Stimulated activated CD8-positive, alpha-beta memory T cell treated with anti-CD3 and anti-CD28 coated beads, Interleukin-12 subunit alpha, Interleukin-12 subunit beta, amount 100 ng/mL, for 4 hours (primary cell): ENCODE results near the gene MRM3.
A peak's percentile ranks its signal among the peaks of the same experiment; 100 is the strongest.
"Not testable (repeated sequence)": the region's sequence is repeated elsewhere in the genome, so short reads cannot be mapped to it uniquely, and the experiment has no call there.

Experiments used
- DNase-seq: peaks from one replicate; pipeline ENCODE4 v3.0.0-alpha.2; 2020; ENCODE audit warnings: low read depth

Gene MRM3, protein sequence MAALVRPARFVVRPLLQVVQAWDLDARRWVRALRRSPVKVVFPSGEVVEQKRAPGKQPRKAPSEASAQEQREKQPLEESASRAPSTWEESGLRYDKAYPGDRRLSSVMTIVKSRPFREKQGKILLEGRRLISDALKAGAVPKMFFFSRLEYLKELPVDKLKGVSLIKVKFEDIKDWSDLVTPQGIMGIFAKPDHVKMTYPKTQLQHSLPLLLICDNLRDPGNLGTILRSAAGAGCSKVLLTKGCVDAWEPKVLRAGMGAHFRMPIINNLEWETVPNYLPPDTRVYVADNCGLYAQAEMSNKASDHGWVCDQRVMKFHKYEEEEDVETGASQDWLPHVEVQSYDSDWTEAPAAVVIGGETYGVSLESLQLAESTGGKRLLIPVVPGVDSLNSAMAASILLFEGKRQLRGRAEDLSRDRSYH

GRCh38 chr17:781805-782731, at the start of gene MRM3, which contains the start of gene GLOD4:
MRM3 (plus strand) TSS chr17:782353; CDS start chr17:782379, 26 bp downstream.
GLOD4 (minus strand) TSS chr17:782280; CDS start chr17:782255, 25 bp downstream.
- DNase-seq: peak; percentile 95

GRCh38 chr17:732902-733720, 49.0 kb upstream of the MRM3 start:
- DNase-seq: peak; percentile 17

DNA sequence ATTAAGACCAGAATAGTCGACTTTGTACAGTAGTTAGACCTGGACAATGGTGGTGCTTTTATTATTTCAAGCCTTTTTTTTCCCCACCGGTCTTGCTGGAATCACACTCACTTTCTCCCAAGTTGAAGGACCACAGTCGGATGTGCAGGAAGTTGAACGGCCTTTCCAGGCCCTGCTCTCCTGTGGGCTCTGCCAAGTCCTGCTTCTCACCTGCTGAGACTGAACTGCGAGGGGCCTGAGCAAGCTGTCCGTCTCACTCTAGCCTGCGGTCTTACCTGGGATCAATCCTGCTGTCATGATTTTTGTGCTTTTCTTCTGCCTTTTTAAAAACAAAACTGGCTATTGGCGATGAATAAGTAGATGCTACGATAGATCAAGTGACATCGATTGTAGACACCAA, 48.4 kb upstream of the MRM3 start:
- no peak for DNase-seq

DNA sequence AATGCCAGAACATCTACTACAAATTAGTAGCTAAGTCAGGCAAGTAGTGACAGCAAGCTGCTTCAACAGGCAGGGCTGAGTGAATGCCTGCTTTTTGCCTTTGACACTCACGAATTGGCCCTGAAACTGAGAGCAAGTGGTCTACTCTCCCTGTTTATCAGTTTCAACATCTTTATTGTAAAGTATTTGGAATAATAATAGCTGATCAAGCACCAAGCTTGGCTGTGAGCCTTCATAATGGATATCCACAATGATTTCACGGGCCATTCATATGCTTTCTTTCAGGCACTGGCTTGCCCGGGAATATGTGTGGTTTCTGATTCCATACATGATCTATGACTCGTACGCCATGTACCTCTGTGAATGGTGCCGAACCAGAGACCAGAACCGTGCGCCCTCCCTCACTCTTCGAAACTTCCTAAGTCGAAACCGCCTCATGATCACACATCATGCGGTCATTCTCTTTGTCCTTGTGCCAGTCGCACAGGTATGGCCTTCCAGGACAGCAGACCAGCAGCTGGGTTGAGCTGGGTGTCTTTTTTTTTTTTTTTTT, 44.5 kb upstream of the MRM3 start:
- no peak for DNase-seq

DNA sequence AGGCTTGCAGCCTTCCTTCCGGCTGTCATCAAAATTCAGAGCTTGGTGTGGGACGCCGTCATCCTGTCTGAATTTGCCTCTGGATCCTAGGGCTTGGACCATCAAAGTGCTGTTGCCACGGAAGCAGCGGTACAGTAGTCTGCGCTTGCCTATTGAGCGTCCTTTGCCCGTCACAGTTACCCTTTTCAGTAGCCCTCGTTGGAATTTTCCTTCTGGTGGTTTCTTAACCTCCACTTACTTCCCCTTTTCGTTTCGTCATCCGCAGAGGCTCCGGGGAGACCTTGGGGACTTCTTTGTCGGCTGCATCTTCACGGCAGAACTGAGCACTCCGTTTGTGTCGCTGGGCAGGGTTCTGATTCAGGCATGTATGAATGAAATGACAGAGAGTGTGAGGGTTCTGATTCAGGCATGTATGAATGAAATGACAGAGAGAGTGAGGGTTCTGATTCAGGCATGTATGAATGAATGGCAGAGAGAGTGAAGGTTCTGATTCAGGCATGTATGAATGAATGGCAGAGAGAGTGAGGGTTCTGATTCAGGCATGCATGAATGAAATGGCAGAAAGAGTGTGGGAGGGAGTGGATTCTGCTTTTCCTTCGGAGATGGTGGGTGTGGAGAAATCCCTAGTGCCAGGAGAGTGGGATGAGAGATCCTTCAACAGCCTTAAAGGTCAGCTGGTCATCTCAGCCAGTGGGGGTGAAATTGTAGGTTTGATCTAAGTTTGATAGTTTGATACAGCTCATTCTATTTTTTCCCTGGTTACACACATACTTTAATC, 41.7 kb upstream of the MRM3 start:
- no peak for DNase-seq

DNA sequence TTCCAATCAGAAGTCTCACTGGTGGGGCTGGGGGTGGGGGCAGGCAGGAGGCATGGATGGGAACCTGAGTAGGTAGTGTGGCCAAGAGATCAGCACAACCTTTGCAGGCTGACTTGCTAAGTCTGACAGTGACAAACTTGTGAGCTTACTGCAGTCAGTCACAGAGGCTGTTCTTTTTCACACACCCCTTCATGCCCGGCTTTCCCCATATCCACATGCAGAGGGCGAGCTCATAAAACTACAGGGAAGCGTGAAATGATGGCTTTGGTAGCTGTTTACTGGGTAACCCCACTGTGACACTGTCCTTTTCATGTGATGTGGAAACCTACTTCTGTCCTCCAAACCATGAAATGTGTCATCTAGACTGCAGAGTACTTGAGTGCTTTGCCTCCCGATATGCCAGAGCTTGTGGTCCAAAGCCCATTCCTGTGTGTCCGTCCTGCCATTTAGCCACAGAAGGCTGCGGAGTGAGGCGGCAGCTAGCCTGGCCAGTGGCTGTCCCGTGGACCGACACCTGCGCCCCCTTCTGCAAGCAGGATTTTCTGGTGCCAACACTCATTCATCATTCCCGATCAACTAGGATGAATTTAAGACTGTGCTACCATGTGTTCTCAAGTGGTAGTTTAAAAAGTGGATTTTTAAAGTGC, 39.9 kb upstream of the MRM3 start:
- DNase-seq: no peak

- DNase-seq: no peak
Observed at GRCh38 chr17:743139-743538, 39.0 kb upstream of the MRM3 start.

GRCh38 chr17:744937-745336, 37.2 kb upstream of the MRM3 start:
- DNase-seq: no peak

GRCh38 chr17:745406-745805, 36.7 kb upstream of the MRM3 start:
- no peak for DNase-seq

DNA sequence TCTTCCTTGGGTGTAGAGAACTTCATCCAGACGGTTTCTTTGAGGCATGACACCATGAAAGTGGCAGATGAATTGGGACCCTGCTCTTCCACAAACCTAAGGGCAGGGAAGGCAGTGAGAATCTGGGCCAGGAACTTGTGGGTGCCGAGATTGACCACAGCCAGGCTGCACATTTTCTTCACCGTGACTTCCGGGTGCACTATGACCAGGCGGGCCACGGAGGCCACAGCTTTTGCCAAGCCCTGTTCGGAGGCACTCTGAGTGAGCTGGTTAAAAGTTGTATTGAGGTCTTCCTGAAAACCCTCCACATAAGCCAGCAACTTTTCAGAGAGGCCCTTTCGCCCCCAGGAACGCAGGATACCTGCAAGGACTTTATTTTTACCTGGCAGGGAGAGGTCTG, 36.0 kb upstream of the MRM3 start:
- no peak for DNase-seq

DNA sequence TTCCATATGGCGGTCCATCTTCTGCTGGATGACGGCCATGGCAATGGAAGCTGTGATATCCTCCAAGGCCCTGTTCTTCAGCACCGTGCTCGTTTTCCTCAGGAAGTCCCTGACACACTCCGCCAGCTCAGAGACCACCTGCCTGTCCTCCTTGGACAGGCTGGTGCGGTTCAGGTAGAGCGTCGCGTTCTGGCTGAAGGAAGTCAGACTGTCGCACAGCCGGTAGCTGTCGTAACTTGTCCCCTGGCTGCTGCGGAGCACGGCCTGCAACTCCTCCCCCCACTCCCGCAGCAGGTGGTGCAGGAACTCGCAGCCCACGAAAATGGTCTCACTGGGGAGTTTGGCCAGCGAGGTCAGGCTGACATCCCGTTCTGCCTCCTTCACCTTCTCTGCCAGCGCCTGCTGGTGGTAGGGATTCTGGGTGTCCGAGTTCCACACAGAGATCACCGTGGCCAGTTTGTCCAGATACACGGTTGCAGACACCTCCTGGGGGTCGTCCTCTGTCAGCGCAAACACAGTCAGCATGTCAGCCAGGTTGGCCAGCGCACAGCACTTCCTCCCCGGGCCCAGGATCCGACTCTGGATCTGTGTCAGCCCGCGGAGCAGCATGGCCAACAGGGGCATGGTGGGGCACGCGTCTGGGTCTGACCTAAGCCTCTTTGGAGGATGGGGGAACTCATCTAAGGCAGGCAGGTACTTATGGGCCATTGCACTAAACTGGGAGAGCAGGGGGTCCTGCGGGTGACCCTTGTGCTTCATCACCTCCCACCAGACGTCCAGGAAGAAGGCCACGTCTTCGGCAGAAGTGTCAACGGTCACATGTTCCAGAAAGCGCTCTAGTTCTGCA, 35.1 kb upstream of the MRM3 start:
- DNase-seq: no peak

DNA sequence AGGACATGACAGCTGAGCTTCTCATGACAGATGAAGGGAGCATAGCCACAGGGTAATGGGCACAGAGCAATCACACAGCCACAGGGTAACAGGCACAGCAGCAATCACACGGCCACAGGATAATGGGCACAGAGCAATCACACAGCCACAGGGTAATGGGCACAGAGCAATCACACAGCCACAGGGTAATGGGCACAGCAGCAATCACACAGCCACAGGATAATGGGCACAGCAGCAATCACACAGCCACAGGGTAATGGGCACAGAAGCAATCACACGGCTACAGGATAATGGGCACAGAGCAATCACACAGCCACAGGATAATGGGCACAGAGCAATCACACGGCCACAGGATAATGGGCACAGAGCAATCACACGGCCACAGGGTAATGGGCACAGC, 33.5 kb upstream of the MRM3 start:
- not testable (repeated sequence) for DNase-seq

DNA sequence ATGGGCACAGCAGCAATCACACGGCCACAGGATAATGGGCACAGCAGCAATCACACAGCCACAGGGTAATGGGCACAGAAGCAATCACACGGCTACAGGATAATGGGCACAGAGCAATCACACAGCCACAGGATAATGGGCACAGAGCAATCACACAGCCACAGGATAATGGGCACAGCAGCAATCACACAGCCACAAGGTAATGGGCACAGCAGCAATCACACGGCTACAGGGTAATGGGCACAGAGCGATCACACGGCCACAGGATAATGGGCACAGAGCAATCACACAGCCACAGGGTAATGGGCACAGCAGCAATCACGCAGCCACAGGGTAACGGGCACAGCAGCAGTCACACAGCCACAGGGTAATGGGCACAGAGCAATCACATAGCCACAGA, 32.8 kb upstream of the MRM3 start:
- DNase-seq: not testable (repeated sequence)

DNA sequence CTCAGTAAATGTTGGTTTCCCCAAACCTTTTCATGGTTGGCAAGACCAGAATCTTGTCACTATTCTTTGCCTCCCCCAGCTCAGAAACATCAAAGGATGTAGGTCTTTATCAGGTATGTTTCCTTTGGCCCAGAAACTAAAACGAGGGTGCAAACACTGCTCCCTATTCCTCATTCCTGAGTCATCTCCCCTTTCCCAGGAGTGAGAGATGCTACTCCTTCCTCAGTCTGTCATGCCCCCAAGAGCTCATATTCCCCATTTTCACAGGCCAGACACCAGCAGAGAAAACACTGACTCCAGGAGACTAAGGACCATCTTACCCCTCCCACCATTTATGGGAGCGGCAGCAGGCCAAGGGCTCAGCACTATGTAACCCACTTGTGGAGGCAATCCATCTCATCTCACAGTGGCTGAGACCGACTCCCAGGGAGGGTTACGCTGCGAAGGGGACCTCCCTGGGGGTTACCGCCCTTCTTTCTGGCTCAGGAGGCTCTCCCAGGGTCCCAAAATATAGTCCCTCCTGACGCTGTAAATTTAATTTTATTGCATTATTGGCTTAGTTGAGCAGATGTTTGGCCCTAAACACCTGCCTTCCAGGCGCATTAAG, 31.6 kb upstream of the MRM3 start:
- DNase-seq: no peak

DNA sequence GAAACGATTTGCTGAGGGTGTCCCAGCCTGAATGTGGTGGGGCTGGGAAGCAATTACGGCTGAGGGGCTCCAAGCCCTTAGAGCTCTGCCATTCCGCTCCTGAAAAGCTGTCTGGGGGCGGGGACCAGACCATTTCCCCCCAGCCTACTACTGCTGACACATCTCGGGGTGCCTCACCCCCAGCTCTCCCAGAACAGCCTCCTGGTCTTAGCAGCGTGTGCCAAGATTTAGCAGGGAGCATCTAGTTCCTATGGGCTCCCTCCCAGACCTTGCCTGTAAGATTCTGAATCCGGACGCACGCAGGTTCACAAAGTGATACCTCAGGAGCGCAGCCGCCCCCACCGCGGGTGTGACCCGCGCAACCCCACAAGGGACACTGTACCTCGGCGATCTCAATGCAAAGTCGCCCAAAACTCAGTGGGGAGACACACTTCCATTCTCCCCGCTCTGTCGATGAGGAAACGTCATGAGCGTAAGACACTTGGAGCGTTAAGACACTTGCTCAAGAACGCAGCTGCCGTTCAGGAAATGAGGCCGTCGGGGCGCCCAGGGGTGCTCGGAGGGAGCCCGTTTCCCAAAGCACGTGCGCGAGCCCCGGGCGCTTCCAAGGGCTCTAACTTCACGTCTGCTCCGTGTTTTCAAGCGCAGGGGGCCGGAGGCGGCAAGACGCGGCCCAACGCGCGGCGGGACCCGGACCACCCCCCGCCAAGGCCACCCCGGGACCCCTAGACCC, 30.7 kb upstream of the MRM3 start:
- DNase-seq: peak; percentile 29

DNA sequence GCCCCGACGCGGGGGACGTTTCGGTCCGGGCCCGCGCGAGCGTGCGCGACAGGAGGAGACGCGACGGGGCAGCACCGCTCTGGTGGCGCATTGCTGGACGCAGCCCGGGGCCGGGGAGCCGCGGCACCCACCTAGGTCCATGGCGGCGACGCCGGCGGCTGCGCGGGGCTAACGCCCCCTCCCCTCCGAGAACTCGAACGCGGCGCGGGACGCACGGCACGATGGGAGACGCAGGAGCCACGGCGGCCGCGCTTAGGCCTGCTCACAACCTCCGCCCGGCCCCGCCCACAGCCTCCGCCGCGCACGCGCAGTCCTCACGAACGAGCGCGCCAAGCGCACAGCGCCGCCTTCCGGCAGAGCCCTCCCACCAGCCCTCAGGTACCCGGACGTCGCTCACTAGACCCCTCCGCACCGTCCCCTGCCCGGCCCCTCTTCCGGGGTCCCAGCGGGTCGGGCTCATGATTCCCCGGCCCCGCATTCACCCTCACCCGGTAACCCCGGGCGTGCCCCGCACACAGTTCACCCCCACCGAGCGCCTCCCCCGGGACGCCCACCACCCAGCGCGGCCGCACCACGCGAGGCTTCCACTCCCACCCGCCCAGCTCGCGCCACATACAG, 30.0 kb upstream of the MRM3 start, which contains the start of gene GEMIN4:
Gene GEMIN4 (minus strand): TSS at position 263 of the 618 bp plus-strand sequence. CDS start 122 bp downstream, at position 141.
- peak; percentile 98 for DNase-seq

DNA sequence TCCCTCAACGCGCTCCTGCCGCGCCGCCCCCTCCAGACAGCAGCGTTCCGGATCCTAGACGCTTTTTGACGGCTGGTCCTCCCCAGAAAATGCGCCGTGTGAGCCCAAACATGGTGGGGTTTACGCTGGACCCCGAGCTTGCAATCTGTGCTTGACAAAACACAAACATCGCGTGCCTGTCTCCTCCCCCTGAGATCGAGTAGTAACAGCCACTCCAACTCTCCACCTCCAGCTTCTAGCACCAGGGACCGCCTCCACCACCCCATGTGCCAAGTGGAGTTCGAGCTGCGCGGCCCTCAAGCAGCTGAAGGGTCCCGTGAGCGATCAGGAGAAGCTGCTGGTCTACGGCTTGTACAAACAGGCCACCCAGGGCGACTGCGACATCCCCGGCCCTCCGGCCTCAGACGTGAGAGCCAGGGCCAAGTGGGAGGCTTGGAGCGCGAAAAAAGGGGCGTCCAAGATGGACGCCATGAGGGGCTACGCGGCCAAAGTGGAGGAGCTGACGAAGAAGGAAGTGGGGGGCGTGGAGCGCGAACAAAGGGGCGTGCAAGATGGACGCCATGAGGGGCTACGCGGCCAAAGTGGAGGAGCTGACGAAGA, 29.4 kb upstream of the MRM3 start:
- DNase-seq: no peak
